ENCODE measurements around the gene WNT9A.
A peak's percentile ranks its signal among the peaks of the same experiment; 100 is the strongest.

Gene WNT9A

GRCh38 chr1:227954163-227954850, 6.6 kb upstream of the WNT9A start:
- no peak for DNase-seq

GRCh38 chr1:227953022-227953412, 5.3 kb upstream of the WNT9A start:
- no peak for DNase-seq

DNA sequence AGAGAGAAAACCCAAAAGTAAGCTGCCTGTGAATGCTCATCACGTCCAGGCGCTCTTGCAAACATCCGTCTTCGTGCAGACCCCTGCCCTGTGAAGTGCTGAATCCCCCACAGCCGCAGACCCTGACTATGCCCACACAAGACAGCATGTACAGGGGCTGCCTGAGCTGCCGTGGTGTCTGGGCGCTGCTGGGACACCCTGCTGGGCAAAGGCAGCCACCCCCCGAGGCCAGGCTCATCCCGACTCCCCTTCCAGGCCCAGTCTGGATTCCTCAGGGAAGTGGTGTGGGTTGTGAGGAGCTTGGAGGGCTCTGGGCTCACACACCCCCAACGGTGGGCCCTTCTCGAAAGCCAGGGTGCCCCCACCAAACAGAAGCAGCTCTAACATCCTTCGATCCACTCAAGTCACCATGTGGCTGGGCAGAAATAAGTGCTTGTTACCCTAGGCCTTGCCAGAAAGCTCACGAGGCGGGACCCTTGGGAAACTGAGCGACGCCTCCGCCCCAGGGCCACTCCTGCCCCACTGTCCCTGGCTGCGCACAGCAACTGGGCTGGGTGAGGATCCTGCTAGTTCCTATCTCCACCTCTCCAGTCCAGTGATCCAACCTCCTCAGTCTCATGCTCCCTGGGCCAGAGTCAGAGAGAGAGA, 4.8 kb upstream of the WNT9A start:
- DNase-seq: no peak

DNA sequence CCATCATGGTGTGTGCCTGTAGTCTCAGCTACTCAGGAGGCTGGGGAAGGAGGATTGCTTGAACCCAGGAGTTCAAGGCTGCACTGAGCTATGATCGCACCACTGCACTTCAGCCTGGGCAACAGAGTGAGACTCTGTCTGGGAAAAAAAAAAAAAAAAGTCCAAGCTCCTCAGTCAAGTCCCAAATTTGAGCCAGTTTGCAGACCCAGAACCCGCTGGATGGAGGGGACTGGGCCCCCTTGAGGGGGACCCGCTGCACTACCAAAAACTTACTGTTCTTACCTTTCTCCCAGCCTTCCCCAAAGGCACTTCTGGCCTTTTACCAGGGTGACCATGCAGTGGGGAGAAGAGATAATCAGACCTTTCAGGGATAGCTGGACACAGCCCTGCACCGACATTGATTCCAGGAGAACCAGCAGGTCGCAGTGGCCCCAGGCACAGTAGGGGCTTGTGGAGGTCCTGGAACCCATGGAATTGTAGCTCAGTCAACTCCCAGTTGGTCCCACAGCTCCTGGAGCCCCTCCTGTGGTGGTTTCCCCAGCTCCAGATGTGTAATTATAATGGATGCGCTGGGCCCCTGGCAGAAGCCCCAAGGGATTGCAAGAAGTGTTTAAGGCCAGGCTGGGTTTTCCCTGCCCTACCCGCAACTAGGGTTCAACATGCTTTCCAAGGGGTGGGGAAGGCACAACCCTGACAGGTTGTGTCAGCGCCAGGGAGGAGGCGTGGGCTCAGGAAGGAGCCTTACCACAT, 4.1 kb upstream of the WNT9A start:
- DNase-seq: no peak

GRCh38 chr1:227950735-227951346, 3.1 kb upstream of the WNT9A start:
- no peak for DNase-seq

GRCh38 chr1:227949954-227950734, 2.4 kb upstream of the WNT9A start:
- no peak for DNase-seq

- DNase-seq: no peak
These were observed 1.7 kb upstream of the WNT9A start for GRCh38 chr1:227949341-227949921.

- no peak for DNase-seq
These were observed 945 bp upstream of the WNT9A start for GRCh38 chr1:227948493-227949260.

- no peak for DNase-seq
These were observed 401 bp downstream of the WNT9A start for GRCh38 chr1:227947386-227947675.

GRCh38 chr1:227946624-227947385, 927 bp downstream of the WNT9A start:
- DNase-seq: peak in 33 of 56 donors; percentile 2 to 80 (median 23)

- peak in 1 of 56 donors; percentile 37 for DNase-seq
These were observed 1.7 kb downstream of the WNT9A start for GRCh38 chr1:227945891-227946623.

DNA sequence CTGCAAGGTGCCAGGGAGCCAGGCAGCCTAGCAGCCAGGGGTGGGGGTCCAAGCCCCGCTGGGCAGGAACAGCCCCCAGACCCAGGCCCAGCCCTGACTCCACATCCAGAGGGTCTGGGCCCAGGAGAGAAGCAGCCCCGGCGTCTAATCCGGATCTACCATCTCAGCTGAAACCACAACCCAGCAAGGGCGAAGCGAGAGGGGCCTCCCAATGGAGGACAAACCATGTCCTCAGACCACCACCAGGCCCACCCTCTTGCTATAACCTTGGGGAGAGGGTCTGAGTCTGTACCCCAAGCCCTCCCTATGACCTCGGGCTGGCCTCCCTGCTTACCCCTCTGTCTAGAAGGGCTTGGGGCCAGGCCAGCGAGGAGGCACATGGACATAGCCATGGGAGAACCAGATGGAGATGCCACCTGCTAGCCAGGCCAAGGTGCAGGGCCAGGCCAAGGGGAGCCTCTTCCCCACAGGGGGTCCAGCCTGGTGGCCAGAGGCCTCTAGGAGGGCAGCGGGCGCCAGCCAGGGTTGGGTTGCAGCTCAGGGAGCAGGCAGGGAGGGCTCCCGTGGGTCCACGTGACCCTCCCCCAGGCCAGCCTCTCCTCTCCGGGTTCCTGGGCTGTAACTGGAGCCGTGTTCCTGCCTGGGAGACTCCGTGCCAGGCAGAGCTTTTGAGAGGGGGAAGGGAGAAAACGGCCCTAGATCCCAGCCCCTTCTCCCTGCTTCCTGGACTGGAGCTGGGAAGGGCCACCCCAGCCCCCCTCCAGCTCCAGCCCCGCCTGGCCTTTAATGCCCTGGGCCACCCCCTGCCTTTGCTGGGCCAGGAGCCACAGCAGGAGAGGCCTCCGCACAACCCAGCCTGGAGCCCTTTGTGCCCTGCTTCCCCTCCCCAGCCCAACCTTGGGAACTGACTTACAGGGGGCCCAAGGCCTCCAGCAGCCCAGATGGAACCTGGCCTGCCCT, 2.5 kb downstream of the WNT9A start:
- no peak for DNase-seq

- DNase-seq: peak in 1 of 56 donors; percentile 12
These were observed 3.4 kb downstream of the WNT9A start for GRCh38 chr1:227944090-227944930.

DNA sequence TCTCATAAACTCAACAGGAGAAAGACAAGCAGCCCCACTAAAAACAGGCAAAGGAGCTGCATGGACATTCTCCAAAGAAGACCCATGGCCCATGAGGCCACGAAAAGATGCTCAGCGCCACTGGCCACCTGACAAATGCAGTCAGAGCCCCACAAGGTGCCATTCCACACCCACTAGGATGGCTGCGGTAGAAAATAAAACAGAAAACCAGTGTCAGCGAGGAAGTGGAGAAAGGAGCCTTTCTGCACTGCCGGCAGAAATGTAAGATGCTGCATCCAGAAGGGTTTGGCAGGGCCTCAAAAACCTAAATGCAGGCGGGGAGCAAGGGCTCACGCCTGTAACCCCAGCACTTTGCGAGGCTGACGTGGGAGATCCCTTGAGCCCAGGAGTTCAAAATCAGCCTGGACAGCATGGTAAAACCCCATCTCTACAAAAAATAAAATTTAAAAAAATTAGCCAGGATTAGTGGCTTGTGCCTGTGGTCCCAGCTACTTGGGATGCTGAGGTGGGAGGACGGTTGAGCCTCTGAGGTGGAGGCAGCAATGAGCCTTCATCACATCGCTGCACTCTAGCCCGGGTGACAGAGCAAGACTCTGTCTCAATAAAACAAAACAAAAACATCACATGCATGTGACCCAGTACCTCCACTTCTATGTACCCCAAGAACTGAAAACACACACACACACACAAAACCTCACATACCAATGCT, 4.2 kb downstream of the WNT9A start:
- DNase-seq: no peak

DNA sequence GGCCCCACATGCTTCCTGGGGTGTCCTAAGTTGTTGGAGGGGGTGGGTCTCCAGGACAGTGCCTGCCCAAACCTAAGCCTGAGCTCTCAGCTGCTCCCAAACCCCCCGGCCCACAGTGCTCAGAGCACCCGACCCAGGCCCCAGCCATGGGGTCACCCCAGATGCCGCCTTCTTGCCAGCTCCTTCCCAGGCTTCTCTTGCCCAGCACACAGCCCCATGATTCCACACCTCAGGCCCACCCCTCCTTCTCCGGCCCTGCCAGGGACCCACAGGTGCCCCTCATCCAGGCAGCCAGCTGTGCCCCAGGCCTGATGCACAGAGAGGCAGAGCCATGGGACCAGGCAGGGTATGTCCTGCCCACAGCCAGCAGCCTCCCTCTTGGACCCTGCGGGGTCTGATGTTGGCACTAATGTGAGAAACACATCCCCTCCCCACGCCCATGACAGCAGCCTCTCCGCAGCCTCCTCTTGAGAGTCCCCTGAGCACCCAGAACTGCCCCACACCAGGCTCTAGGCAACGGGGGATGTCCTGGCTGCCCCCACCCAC, 4.9 kb downstream of the WNT9A start:
- DNase-seq: no peak
